NCI-H774 (cell line): ENCODE measurements around the gene RNF224.

Experiments
- DNase-seq: peaks from one replicate; lab custom pipeline; 2025; lab: John Stamatoyannopoulos, UW

RNF224 gene

DNA sequence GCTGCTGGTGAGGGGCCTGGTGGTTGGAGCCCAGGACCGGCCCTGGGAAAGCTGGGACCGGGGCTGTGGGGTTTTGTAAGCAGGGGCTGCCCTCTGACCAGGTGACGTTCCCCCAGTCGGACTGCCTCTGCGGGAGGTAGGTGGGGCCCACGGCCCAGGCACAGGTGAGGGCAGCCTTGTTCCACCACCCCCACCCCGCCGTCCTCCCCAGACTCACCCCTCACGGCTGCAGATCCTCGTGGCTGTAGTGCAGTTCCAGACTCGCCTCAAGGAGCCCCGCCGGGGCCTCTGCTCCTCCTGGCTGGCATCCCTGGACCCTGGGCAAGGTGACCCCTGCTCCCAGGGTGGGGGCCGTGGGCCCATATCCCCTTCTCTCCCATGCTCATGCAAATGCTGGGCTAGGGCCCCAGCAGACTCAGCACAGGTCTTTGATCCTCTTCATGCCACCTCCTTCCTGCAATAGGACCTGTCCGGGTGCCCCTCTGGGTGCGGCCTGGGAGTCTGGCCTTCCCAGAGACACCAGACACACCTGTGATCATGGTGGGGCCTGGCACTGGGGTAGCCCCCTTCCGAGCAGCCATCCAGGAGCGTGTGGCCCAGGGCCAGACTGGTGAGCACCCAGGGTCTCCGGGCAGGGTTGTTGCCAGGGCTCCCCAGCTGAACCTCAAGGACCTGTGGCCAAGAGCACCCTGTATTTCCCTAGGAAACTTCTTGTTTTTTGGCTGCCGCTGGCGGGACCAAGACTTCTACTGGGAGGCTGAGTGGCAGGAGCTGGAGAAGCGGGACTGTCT lies 11.9 kb upstream of the RNF224 start:
- DNase-seq = no peak

DNA sequence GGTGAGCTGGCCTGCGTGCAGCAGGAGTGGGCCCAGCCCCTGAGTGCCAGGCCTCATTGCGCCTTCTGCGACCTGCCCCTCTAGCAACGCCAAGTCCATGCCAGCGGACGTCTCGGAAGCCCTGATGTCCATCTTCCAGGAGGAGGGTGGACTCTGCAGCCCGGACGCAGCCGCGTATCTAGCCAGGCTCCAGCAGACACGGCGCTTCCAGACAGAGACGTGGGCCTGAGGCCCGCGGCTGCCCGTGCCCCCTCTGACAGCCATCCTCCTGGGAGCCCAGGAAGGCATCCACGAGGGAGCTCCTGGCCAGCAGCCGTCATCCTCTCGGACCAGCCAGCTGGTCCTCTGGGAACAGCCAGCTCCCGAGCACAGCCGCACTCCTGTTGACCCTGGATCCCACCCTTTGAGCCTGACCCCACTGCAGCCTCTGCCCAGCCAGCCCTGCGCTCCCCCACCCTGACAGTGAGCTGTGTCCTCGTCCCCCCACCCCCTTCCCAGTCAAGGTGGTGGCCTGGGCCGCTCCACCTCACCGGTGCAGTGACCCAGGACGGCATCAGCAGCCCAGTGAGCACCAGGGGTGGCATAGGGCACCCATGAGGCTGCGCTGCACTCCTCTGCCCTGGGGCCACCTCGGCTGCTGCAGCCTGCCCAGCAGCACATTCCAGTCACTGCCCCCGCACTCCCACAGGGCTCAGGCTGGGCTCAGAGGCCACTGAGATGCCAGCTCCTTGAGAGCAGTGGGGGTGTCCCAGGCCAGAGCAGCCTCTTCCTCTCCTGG lies 10.9 kb upstream of the RNF224 start:
- DNase-seq = no peak

DNA sequence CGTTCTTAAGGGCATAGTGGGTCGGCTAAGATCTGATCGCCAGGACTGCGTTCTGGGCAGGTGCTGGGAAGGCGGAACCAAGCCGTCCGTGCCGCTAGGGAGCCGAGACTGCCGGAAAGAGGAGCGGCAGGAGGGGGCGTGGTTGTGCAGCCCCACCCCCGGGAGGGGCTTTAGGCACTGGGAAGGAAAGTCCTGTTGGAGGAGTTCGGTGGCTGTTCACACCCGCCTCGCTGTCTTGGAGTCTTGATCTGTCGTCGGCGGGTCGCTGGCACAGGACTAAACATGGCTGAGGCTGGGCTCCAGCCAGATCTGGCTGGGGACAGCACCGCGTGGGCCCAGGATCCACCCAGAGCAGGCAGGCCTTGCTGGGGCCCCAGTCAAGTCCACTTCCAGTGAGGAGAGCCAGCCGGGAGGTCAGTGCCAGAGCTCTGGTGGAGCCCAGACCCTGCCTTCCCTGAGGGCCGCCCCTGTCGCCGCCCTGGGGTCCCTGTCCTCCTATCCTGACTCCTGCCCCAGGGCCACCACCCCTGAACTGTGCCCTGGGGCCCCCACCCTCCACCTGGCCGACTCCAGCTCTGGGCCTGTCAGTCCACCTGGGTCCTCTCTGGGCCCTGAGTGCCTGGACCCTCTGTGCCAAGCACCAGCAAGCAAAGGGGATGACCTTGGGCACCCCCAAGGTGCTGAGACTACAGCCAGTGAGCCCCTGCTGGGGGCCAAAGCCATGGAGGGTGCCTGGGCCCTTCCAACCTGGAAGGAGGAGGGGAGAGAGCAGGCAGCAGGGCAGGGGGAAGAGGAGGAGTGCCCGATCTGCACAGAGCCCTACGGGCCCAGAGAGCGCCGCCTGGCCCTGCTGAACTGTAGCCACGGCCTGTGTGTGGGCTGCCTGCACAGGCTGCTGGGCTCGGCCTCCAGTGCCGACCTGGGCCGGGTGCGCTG lies 9.8 kb upstream of the RNF224 start:
- DNase-seq = no peak

DNA sequence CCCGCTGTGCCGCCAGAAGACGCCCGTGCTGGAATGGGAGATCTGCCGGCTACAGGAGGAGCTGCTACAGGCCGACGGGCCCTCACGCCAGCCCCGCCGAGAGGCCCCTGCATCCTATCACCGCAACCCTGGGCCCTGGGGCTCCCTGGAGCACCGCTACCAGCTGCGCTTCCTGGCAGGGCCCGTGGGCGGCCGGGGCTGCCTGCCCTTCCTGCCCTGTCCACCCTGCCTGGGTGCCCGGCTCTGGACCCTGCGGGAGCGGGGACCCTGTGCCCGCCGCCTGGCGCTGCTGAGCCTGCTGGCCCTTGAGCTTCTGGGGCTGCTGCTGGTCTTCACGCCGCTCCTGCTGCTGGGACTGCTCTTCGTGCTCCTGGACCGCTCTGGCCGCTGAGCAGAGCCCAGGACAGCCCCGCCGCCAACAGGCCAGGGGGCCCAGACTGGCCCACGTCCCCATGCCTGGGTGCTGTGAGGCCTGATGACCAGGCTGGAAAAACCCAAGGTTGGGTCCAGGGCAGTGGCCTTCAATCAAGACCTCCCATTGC lies 9.0 kb upstream of the RNF224 start:
- no peak for DNase-seq

DNA sequence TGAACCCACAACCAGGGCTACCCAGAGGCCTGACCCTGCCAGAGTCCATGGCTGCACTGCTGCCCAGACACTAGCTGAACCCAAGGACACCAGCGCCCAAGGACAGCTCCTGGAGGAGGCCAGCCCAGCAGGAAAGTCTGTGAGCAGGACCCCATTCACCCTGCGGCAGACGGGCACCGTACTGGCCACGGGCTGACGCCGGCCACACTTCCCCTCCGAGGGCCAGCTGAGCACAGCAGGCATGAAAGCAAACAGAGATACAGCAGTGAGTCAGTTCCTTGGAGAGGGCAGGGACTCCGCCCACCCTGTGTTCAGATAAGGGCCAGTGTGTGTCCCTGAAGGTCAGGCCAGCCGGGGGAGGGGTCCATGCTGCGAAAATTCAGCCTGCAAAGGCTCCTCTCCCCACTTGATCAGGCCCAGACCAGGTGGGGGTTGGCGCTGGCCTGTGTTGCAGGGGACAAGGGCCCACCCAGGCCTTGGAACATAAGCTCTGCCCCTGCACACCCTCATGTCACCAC lies 8.5 kb upstream of the RNF224 start:
- DNase-seq = no peak

DNA sequence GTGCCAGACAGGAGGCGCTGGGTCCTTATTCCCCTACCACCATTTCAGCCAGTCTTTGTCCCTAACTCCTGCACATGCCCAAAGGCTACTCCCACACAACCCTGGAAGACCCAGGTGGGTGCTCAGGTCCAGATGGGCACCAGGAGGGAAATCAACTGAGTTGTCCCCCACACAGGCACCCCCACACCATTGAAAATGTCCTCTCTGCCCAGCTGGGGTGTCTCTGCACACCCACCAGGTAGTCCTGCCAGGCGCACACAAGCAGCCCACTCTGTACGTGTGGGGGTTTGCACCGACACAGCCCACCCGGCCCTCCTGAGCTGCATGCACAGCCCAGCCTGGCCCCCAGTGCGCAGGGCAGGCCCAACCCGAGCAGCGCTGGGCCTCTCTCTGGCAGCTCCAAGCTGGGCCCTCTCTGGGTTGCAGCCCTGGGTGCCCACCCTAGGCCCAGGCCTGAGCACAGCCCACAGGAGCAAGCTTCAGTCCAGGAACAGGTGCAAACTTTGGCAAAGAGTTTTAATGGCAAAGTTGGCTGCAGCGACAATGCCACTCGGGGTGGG lies 7.5 kb upstream of the RNF224 start:
- no peak for DNase-seq

- no peak for DNase-seq
These were observed 6.8 kb upstream of the RNF224 start for GRCh38 chr9:137220317-137221094.

DNA sequence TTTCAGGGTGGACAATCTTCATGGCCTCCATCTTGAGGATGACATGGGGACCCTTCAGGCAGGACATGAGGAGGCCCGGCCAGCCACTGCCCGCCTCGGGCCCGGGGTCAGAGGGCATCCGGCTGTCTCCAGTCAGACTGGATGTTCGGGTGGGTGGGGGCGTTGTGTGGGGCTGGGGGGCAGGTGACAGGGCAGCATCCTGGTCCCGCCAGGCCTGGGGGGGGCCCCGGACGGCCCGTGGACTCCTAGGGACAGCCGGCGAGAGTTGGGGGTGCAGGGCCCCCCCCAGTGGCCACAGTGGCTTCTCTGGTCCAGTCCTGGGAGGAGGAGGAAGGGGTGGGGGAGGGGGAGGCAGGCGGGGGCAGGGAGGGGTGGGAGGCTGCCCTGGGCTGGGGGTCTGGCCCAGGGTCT lies 6.2 kb upstream of the RNF224 start:
- no peak for DNase-seq

DNA sequence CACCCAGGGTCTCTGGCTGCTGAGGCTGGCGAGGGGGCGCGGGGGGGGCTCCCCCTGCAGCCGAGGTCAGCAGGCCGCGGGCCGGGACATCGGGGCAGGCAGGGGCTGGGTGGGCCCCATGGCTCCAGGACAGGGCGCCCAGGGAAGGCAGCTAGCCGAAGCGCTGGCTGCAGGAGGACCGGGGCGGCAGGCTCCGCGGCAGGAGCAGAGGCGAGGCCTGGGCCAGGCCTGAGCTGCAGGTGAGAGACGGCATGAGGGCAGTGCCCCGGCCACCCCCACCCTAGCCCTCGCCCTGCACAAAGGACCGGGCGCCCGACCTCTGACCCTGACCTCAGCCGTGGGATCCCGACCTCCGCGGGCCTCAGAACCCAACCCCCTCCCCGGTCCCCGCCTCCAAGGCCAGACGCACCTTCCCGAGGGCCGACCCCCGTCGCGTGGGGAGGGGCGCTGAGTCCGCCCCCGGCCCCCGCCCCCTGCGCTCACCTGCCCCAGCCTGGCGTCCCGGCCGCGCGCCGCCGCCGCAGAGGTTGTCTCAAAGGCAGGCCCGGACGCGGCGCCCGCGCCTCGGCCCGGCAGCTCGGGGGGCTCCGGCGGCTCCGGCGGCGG lies 5.7 kb upstream of the RNF224 start:
- no peak for DNase-seq

DNA sequence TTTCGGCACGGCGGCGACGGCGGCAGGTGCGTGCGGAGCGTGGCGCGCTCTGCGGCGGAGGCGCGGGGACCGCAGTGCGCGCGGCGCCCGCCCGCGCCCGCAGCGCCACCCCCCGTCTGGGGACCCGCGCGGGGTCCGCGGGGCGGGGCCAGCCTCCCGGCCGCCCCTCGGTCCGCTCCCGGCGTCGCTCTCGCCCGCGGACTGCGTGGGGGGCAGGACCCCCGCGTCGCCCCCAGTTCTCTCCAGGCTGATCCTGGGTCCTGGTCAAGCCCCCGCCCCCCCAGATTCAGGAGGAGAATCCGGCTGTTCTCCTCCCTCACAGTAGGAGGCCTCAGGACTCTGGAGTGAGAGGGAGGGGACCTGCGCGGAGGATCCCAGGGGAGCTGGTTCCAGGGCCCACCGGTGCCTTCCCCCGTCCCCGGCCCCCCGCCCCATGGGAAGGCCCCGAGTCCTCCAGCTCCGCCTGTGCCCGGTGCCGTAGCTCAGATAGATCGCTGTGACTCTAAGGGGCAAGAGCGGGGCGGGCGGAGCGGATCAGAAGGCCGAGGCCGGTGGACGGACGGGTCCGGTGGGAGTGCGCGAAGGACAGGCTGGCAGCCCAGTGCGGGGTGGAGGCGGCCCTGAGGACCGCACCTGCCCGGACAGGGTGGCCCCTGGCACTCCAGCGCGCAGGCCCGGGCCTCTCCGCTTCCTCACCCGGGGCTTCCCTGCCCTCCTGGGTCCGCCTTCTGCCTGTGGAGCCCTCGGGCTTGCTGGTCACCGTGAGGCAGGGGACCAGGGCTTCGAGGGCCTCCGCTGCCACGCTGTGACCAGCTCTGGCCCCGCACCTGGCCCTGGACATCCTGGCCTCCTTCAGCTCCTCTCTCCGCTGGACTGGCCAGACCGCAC lies 4.9 kb upstream of the RNF224 start, which contains the start of gene RNF208:
Gene RNF208, minus strand, starts transcription at position 51 of the 888 bp plus-strand sequence. CDS start 1,028 bp downstream, outside the sequence.
- DNase-seq = no peak

GRCh38 chr9:137223078-137223970 lies 4.0 kb upstream of the RNF224 start:
- peak; percentile 97 for DNase-seq

DNA sequence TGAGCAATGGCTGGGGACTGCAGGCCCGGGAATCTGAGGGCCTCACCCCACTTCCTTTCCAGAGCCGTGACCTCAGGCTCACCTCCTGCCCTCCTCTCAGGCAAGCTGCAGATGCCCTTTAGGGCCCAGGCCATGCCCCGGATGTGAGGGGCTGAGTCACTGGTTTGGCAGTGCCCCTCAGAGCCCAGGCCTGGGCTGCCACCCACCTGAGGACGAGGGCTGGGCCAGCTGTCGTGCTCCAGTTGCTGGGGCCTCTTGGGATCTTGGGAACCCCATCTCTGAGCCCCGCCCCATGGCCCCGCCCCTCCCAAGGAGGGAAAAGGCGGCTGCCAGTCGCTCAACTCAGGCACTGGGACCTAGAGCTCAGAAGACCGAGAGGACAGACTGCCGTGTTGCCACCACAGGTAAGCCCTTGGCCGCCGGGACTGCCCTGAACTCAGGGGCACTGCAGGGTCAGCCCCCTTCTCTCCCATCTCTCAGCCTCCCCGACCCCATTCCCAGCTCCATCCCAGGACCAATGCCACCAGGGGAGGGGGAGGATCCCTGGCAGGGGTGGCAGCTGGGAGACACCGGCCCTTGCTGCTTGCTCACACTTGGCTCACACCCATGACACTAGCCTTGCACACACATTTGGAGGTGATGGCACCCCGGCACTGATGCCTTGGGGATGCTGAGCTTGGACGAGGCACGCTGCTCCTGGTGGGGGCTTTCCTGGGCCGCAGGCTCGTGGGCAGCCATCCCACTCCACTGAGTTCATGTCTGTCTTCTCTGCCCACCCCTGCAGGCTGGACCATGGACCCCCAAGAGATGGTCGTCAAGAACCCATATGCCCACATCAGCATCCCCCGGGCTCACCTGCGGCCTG lies 2.2 kb upstream of the RNF224 start, which contains the start of gene CYSRT1:
Gene CYSRT1, plus strand, starts transcription at position 345 of the 865 bp plus-strand sequence. Its CDS starts 448 bp downstream, at position 793.
- DNase-seq = no peak

- no peak for DNase-seq
These were observed 1.5 kb upstream of the RNF224 start for GRCh38 chr9:137225699-137226331.

GRCh38 chr9:137226338-137227053 lies 806 bp upstream of the RNF224 start:
- DNase-seq = no peak

GRCh38 chr9:137227853-137228505 lies 677 bp downstream of the RNF224 start:
- no peak for DNase-seq
